ENCODE measurements around the gene SEPTIN5.

DNA sequence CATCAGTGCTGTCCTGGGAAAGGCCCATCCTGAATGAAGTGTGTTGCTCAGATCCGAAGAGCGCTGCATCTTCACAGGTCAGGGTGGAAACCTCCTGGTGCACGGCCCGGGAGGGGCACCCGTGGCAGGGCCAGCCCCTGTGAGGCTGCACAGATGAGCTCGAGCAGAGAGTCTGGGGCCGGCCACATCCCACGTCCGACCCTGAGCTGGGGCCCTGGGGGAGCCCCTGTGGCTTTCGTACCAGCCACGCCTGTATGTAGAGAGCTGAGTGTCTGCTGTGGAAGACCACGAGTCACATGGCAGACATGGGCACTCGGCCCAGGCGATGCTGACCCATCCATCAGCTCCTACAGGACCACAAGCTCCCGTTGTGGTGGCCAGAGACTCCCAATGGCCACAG lies 24.9 kb upstream of the SEPTIN5 start:
- TF ChIP-seq TAF1 (IDR thresholded peaks at IDR 0.05; ENCODE audit: borderline replicate concordance, insufficient read depth, low read length) (no peak), POLR2AphosphoS5 (IDR thresholded peaks at IDR 0.05; ENCODE audit: low read depth, low read length) (no peak)
